Measurements from ENCODE around the gene TEX19.

Gene TEX19

GRCh38 chr17:82358465-82359350 lies at the start of gene TEX19:
TSS of gene TEX19 (plus strand) at chr17:82359247. CDS start at chr17:82362151, 2,904 bp downstream.
- TF ChIP-seq CTCF (IDR thresholded peaks at IDR 0.05; ENCODE audit: low read depth, low read length): no peak
- no peak for DNase-seq (ENCODE audit: extremely low read depth, low read depth)

- DNase-seq (ENCODE audit: extremely low read depth, low read depth): no peak
- TF ChIP-seq CTCF (IDR thresholded peaks at IDR 0.05; ENCODE audit: low read depth, low read length): no peak
Measured at GRCh38 chr17:82309656-82310570, 49.1 kb upstream of the TEX19 start.

GRCh38 chr17:82310877-82311276 lies 48.2 kb upstream of the TEX19 start:
- DNase-seq (ENCODE audit: extremely low read depth, low read depth): no peak
- no peak for TF ChIP-seq CTCF (IDR thresholded peaks at IDR 0.05; ENCODE audit: low read depth, low read length)

- no peak for TF ChIP-seq CTCF (IDR thresholded peaks at IDR 0.05; ENCODE audit: low read depth, low read length)
- no peak for DNase-seq (ENCODE audit: extremely low read depth, low read depth)
Measured at GRCh38 chr17:82311971-82312370, 47.1 kb upstream of the TEX19 start.

- no peak for TF ChIP-seq CTCF (IDR thresholded peaks at IDR 0.05; ENCODE audit: low read depth, low read length)
- no peak for DNase-seq (ENCODE audit: extremely low read depth, low read depth)
Measured at GRCh38 chr17:82313195-82314011, 45.6 kb upstream of the TEX19 start.

GRCh38 chr17:82314012-82314726 lies 44.9 kb upstream of the TEX19 start:
- no peak for DNase-seq (ENCODE audit: extremely low read depth, low read depth)
- no peak for TF ChIP-seq CTCF (IDR thresholded peaks at IDR 0.05; ENCODE audit: low read depth, low read length)

All from AG09319 (cell line).